MCF 10A (cell line): ENCODE data around the gene GATA6. TPM values are rescaled to one million over a fixed set of nuclear protein-coding genes. Genes with fewer than 3 reads are reported as not detected.

Source experiments
- BruUV-seq: library from RNA; stranded (reverse); fragments of 400-500 nt; replicated peaks from 2 replicates; lab custom pipeline; 2021; lab: Mats Ljungman, UMichigan
- CTCF ChIA-PET: fragments of 300-600 bp; sonication (Branson Sonifier 250); formaldehyde crosslinking; extraction: SDS; loops from one replicate; lab custom pipeline; 2021; ENCODE audit warnings: antibody characterized with exemption, inconsistent platforms; lab: Yijun Ruan, JAX
- POLR2A ChIA-PET: fragments of 300-600, 350-650 bp; sonication (Branson Sonifier 250); formaldehyde crosslinking; extraction: SDS; loops from one replicate; lab custom pipeline; 2020; ENCODE audit warnings: antibody characterized with exemption, inconsistent platforms; lab: Yijun Ruan, JAX
- DNase-seq: peaks from one replicate; pipeline ENCODE4 v3.0.0-alpha.2; 2018; ENCODE audit not compliant: unreplicated experiment
- H3K27ac Mint-ChIP-seq: one replicate; pipeline ENCODE4 v1.8.0; 2022; ENCODE audit warnings: mild to moderate bottlenecking, low read depth, mixed read lengths; ENCODE audit not compliant: unreplicated experiment
- H3K27me3 Mint-ChIP-seq: one replicate; pipeline ENCODE4 v1.8.0; 2022; ENCODE audit warnings: mixed read lengths; ENCODE audit not compliant: insufficient read depth, unreplicated experiment
- H3K36me3 Mint-ChIP-seq: one replicate; pipeline ENCODE4 v1.8.0; 2022; ENCODE audit warnings: mild to moderate bottlenecking, moderate library complexity, mixed read lengths; ENCODE audit not compliant: insufficient read depth, unreplicated experiment
- H3K4me1 Mint-ChIP-seq: one replicate; pipeline ENCODE4 v1.8.0; 2022; ENCODE audit warnings: mixed read lengths; ENCODE audit not compliant: insufficient read depth, unreplicated experiment
- H3K4me3 Mint-ChIP-seq: one replicate; pipeline ENCODE4 v1.8.0; 2022; ENCODE audit warnings: mild to moderate bottlenecking, moderate library complexity, mixed read lengths; ENCODE audit not compliant: unreplicated experiment
- H3K9me3 Mint-ChIP-seq: one replicate; pipeline ENCODE4 v1.8.0; 2022; ENCODE audit warnings: mixed read lengths; ENCODE audit not compliant: unreplicated experiment
- intact Hi-C: fragments of 100-400 bp; cut with micrococcal nuclease; formaldehyde crosslinking; loops from 2 replicates; pipeline ENCODE4 v1.14.1; 2022
- total RNA-seq: library from RNA; stranded (reverse); gene quantifications from 2 replicates; pipeline ENCODE4 v1.2.3, GENCODE V29; 2022
- TF ChIP-seq, protein P1 (sequence below): fragments of 200-600 bp; IDR thresholded peaks from one replicate; pipeline ENCODE4 v1.8.0; 2022; ENCODE audit warnings: antibody characterized with exemption, mild to moderate bottlenecking; ENCODE audit not compliant: unreplicated experiment

Gene GATA6
- total RNA-seq, 1 experiment from 2014 or later = 6.7 TPM

DNA sequence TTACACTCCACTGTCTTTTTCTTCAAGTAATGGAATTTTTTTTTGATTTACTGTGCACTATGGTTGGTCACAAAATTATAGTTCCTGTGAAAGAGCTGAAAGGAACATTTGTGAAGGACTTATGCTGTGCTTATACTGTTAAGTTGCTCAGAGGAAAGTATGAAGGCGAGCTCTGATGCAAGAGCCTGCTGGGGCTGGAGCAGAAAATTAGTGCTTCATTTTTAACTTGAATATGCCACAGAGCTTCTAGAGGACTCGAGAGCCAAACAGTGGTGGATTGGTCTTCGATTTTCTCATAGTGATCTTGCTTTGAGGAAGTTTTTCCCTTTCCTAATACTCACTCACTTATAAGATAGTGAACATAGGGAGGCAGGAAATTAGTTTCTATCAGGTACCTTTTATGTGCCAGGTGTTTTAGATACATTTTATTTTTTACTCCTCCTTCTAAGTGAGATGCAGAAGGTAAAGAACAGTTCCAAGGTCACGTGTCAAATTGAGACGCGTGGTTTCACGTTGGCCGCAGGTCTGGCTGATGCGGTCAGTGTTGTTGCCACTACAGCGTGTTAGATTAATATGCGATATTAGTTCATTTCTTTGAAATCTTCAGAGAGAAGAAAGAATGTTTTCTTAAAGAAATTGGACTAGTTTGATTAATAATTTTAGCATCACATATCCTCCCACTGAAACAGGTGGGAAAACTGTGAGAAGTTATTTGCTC is 20.2 kb downstream of the GATA6 start:
- no peaks in the 10 kb centered on the region for H3K27me3 Mint-ChIP-seq
- no peak overlapping the region for H3K4me3 Mint-ChIP-seq
- no TSS peak for BruUV-seq
- ChIA-PET CTCF (interaction anchor here (0.6 kb wide), 2 partner anchors 209 to 237 kb away, joined by 4 to 5 read pairs; no protein-coding TSS in a partner anchor), POLR2A (no interaction called here)
- DNase-seq = no peak
- H3K9me3 Mint-ChIP-seq = no peaks in the 10 kb centered on the region
- TF ChIP-seq, protein P1, sequence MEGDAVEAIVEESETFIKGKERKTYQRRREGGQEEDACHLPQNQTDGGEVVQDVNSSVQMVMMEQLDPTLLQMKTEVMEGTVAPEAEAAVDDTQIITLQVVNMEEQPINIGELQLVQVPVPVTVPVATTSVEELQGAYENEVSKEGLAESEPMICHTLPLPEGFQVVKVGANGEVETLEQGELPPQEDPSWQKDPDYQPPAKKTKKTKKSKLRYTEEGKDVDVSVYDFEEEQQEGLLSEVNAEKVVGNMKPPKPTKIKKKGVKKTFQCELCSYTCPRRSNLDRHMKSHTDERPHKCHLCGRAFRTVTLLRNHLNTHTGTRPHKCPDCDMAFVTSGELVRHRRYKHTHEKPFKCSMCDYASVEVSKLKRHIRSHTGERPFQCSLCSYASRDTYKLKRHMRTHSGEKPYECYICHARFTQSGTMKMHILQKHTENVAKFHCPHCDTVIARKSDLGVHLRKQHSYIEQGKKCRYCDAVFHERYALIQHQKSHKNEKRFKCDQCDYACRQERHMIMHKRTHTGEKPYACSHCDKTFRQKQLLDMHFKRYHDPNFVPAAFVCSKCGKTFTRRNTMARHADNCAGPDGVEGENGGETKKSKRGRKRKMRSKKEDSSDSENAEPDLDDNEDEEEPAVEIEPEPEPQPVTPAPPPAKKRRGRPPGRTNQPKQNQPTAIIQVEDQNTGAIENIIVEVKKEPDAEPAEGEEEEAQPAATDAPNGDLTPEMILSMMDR = no peak
- H3K36me3 Mint-ChIP-seq = peaks cover 7% of the 10 kb centered on the region
- intact Hi-C loops = no loop called here
- no peak overlapping the region for H3K27ac Mint-ChIP-seq
- H3K4me1 Mint-ChIP-seq = peaks cover 9% of the 10 kb centered on the region

DNA sequence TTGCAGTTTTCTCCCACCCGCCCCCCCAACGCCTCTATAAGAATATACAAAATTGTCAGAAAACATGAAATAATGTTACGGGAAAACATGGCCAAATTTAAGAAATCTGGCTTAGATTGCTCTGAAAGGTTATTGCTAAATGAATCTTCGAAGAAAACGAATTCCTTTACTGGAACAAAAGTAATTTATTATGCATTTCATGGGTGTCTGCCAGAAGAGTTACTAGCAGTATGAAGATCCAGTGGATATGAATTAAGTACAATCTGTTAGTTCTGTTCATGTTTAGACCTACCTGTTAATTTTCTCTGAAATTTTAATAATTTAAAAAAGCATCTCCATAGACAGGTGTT is 21.9 kb downstream of the GATA6 start:
- intact Hi-C loops = no loop called here
- no peak overlapping the region for H3K4me3 Mint-ChIP-seq
- DNase-seq = no peak
- H3K4me1 Mint-ChIP-seq = peaks cover 4% of the 10 kb centered on the region
- no peaks in the 10 kb centered on the region for H3K27me3 Mint-ChIP-seq
- CTCF ChIA-PET = no interaction called here
- POLR2A ChIA-PET = no interaction called here
- TF ChIP-seq, protein P1 = no peak
- BruUV-seq = no TSS peak
- H3K27ac Mint-ChIP-seq = no peak overlapping the region
- no peaks in the 10 kb centered on the region for H3K36me3 Mint-ChIP-seq
- H3K9me3 Mint-ChIP-seq = no peaks in the 10 kb centered on the region

- no peaks in the 10 kb centered on the region for H3K27me3 Mint-ChIP-seq
- ChIA-PET CTCF (interaction anchor here (0.6 kb wide), 2 partner anchors 70 to 710 kb away, joined by 3 to 4 read pairs; no protein-coding TSS in a partner anchor), POLR2A (no interaction called here)
- H3K27ac Mint-ChIP-seq = no peak overlapping the region
- TF ChIP-seq, protein P1 = no peak
- BruUV-seq = no TSS peak
- intact Hi-C loops = no loop called here
- no peaks in the 10 kb centered on the region for H3K36me3 Mint-ChIP-seq
- no peaks in the 10 kb centered on the region for H3K4me1 Mint-ChIP-seq
- DNase-seq = no peak
- H3K4me3 Mint-ChIP-seq = no peak overlapping the region
- no peaks in the 10 kb centered on the region for H3K9me3 Mint-ChIP-seq
Measured at GRCh38 chr18:22191923-22192322, 22.5 kb downstream of the GATA6 start.

- Mint-ChIP-seq H3K9me3 (no peaks in the 10 kb centered on the region), H3K4me3 (no peak overlapping the region), H3K4me1 (no peaks in the 10 kb centered on the region), H3K27me3 (no peaks in the 10 kb centered on the region), H3K27ac (no peak overlapping the region), H3K36me3 (peaks cover 5% of the 10 kb centered on the region)
- no TSS peak for BruUV-seq
- intact Hi-C loops = no loop called here
- CTCF ChIA-PET = interaction anchor here (0.6 to 1.1 kb wide), 2 partner anchors 211 to 370 kb away, joined by 3 read pairs; no protein-coding TSS in a partner anchor
- POLR2A ChIA-PET = no interaction called here
- TF ChIP-seq, protein P1 = no peak
- no peak for DNase-seq
Measured at GRCh38 chr18:22193466-22193865, 24.1 kb downstream of the GATA6 start.
